HCT116 (cell line): ENCODE measurements around the gene MPP2. TPM values are rescaled to one million over a fixed set of nuclear protein-coding genes. Genes with fewer than 3 reads are reported as not detected.
A peak's percentile ranks its signal among the peaks of the same experiment; 100 is the strongest.

Experiments
- ATAC-seq: fragments of 200-7000 bp; cut with Tn5 transposase; 2 replicates; pipeline ENCODE4 v1.9.1; 2020; ENCODE audit warnings: mild to moderate bottlenecking, moderate library complexity
- BruUV-seq: library from RNA; stranded (reverse); fragments of 400-500 nt; replicated peaks from 2 replicates; lab custom pipeline; 2021; lab: Mats Ljungman, UMichigan
- CTCF ChIA-PET: fragments of 300-600 bp; sonication (Branson Sonifier 250); formaldehyde crosslinking; loops from one replicate; lab custom pipeline; 2021; ENCODE audit warnings: antibody characterized with exemption; lab: Charles Lee
- POLR2A ChIA-PET: fragments of 300-600, 350-600 bp; sonication (Branson Sonifier 250); formaldehyde crosslinking; loops from one replicate; lab custom pipeline; 2021; ENCODE audit warnings: antibody characterized with exemption; lab: Charles Lee
- RAD21 ChIA-PET, 2 experiments: fragments of 300-600 bp; sonication (Branson Sonifier 250); formaldehyde crosslinking; loops; one replicate each; lab custom pipeline; 2023; ENCODE audit warnings: low total read pairs in 2 of 2; ENCODE audit not compliant: uncharacterized antibody in 2 of 2, unreplicated experiment in 2 of 2, low non-redundant PET in 1 of 2; lab: Charles Lee
- DNase-seq: peaks from one replicate; pipeline ENCODE4 v3.0.0-alpha.2; 2010; ENCODE audit warnings: low read depth, low spot score
- H2AFZ ChIP-seq: fragments of 200-600 bp; shearing (Covaris generic), sonication (generic); 2 replicates; pipeline ENCODE4 v1.6.1; 2017; ENCODE audit warnings: low read depth, mixed run types, mixed read lengths, antibody characterized with exemption, low read length; ENCODE audit not compliant: poor library complexity, severe bottlenecking
- H3K27ac ChIP-seq: 2 replicates; pipeline ENCODE4 v1.5.1; 2012; ENCODE audit warnings: low read depth, low read length
- H3K27me3 ChIP-seq: fragments of 200-600 bp; sonication (generic); 2 replicates; pipeline ENCODE4 v1.6.1; 2016; ENCODE audit warnings: mixed run types, low read length, mixed read lengths; ENCODE audit not compliant: insufficient read depth
- H3K36me3 ChIP-seq, 2 experiments: fragments of 200-500 bp in 1 of 2; fragments of 200-600 bp in 1 of 2; sonication (Bioruptor generic) in 1 of 2; sonication (generic) in 1 of 2; 2 replicates each; pipeline versions ENCODE4 v1.5.1 to v1.6.1; 2014 to 2016; ENCODE audit warnings: low read length in 2 of 2, inconsistent platforms in 1 of 2, mixed read lengths in 1 of 2, mixed run types in 1 of 2; ENCODE audit not compliant: insufficient read depth in 2 of 2, control insufficient read depth in 1 of 2
- H3K4me1 ChIP-seq, 2 experiments: fragments of 200-600 bp in 1 of 2; sonication (generic) in 1 of 2; 2 replicates each; pipeline versions ENCODE4 v1.5.1 to v1.6.1; 2012 to 2017; ENCODE audit warnings: low read length in 2 of 2, inconsistent platforms in 1 of 2, mild to moderate bottlenecking in 1 of 2, mixed read lengths in 1 of 2, mixed run types in 1 of 2, moderate library complexity in 1 of 2; ENCODE audit not compliant: insufficient read depth in 2 of 2, control insufficient read depth in 1 of 2
- H3K4me2 ChIP-seq: fragments of 200-600 bp; sonication (generic); 2 replicates; pipeline ENCODE4 v1.6.1; 2017; ENCODE audit warnings: mixed run types, low read length, mixed read lengths
- H3K4me3 ChIP-seq, 2 experiments: fragments of 200-600 bp in 1 of 2; sonication (generic) in 1 of 2; replicated peaks in 1 of 2; 2 replicates each; pipeline ENCODE4 v1.5.1; 2011 to 2016; ENCODE audit warnings: low read length in 2 of 2, control low read depth in 1 of 2, low read depth in 1 of 2, mild to moderate bottlenecking in 1 of 2, mixed read lengths in 1 of 2, mixed run types in 1 of 2
- H3K79me2 ChIP-seq: fragments of 200-600 bp; sonication (generic); 2 replicates; pipeline ENCODE4 v1.6.1; 2017; ENCODE audit warnings: mild to moderate bottlenecking, mixed run types, low read length, moderate library complexity, mixed read lengths; ENCODE audit not compliant: insufficient read depth
- H3K9ac ChIP-seq: fragments of 200-600 bp; sonication (generic); 2 replicates; pipeline ENCODE4 v1.6.1; 2016; ENCODE audit warnings: low read length, mixed read lengths
- H3K9me2 ChIP-seq: fragments of 200-600 bp; sonication (generic), shearing (Covaris generic); 2 replicates; pipeline ENCODE4 v1.6.1; 2017; ENCODE audit warnings: mixed run types, mild to moderate bottlenecking, moderate library complexity; ENCODE audit not compliant: insufficient read depth
- H3K9me3 ChIP-seq, 2 experiments: fragments of 200-500 bp in 1 of 2; fragments of 200-600 bp in 1 of 2; sonication (Bioruptor generic) in 1 of 2; sonication (generic) in 1 of 2; 2 replicates each; pipeline ENCODE4 v1.6.1; 2014 to 2017; ENCODE audit warnings: low read length in 2 of 2, mixed read lengths in 2 of 2, inconsistent platforms in 1 of 2, low read depth in 1 of 2, mild to moderate bottlenecking in 1 of 2, mixed run types in 1 of 2, moderate library complexity in 1 of 2; ENCODE audit not compliant: control insufficient read depth in 1 of 2, insufficient read depth in 1 of 2
- H4K20me1 ChIP-seq: fragments of 200-600 bp; sonication (generic), shearing (Covaris generic); 2 replicates; pipeline ENCODE4 v1.6.1; 2017; ENCODE audit warnings: mixed run types, mild to moderate bottlenecking, moderate library complexity; ENCODE audit not compliant: insufficient read depth
- ATF3 ChIP-seq: IDR thresholded peaks from 2 replicates; pipeline ENCODE4 v1.6.1; 2012
- CBX3 ChIP-seq: IDR thresholded peaks from 2 replicates; pipeline ENCODE4 v1.6.1; 2012; ENCODE audit warnings: low read depth
- CTCF ChIP-seq, 3 experiments: fragments of 200-600 bp in 1 of 3; sonication (generic) in 1 of 3; IDR thresholded peaks in 2 of 3; conservative IDR thresholded peaks in 1 of 3; 2 replicates each; pipeline ENCODE4 v1.5.1; 2012 to 2017; ENCODE audit warnings: low read depth in 2 of 3, low read length in 2 of 3, antibody characterized with exemption in 1 of 3, borderline replicate concordance in 1 of 3, control low read depth in 1 of 3, mild to moderate bottlenecking in 1 of 3, mixed read lengths in 1 of 3, mixed run types in 1 of 3, moderate library complexity in 1 of 3; ENCODE audit not compliant: insufficient read depth in 1 of 3
- FOSL1 ChIP-seq: IDR thresholded peaks from 2 replicates; pipeline ENCODE4 v1.6.1; 2012; ENCODE audit warnings: low read depth
- JUND ChIP-seq: IDR thresholded peaks from 2 replicates; pipeline ENCODE4 v1.6.1; 2012
- POLR2AphosphoS5 ChIP-seq: IDR thresholded peaks from 2 replicates; pipeline ENCODE4 v1.6.1; 2011; ENCODE audit warnings: mild to moderate bottlenecking, low read depth, low read length, moderate library complexity
- SIN3A ChIP-seq: IDR thresholded peaks from 2 replicates; pipeline ENCODE4 v1.6.1; 2012; ENCODE audit warnings: low read depth
- SRF ChIP-seq: IDR thresholded peaks from 2 replicates; pipeline ENCODE4 v1.6.1; 2012; ENCODE audit warnings: low read depth
- YY1 ChIP-seq: IDR thresholded peaks from 2 replicates; pipeline ENCODE4 v1.6.1; 2011; ENCODE audit warnings: low read length, low read depth, moderate library complexity, mild to moderate bottlenecking; ENCODE audit not compliant: insufficient replicate concordance; ENCODE audit errors: extremely low read depth
- ZNF274 ChIP-seq: fragments of 200-500 bp; sonication (Bioruptor generic); IDR thresholded peaks from 2 replicates; pipeline ENCODE4 v1.6.1; 2014; ENCODE audit warnings: mild to moderate bottlenecking, low read depth, low read length, inconsistent platforms
- intact Hi-C: fragments of 100-400 bp; cut with micrococcal nuclease; formaldehyde crosslinking; loops from 2 replicates; pipeline ENCODE4 v1.10.0; 2022
- total RNA-seq: library from RNA; stranded (reverse); gene quantifications from one replicate; pipeline ENCODE4 v1.2.1, GENCODE V29; 2021; ENCODE audit not compliant: unreplicated experiment
- TF ChIP-seq, protein P1 (sequence below): IDR thresholded peaks from 2 replicates; pipeline ENCODE4 v1.6.1; 2012

The MPP2 gene
- total RNA-seq, 1 experiment from 2014 or later: 16.4 TPM

GRCh38 chr17:43906951-43907424 lies 348 bp downstream of the MPP2 start:
- ChIA-PET CTCF (interaction anchor here (0.7 kb wide), 1 partner anchor 37 kb away, joined by 5 read pairs; no protein-coding TSS in a partner anchor), RAD21 (no interaction called here), POLR2A (interaction anchor here (0.6 kb wide), 1 partner anchor 234 kb away, joined by 3 read pairs; no protein-coding TSS in a partner anchor)
- Histone ChIP-seq H3K9me3 (no peaks in the 10 kb centered on the region), H3K27ac (peak overlapping the region; percentile 62; the same call in 1 of the 2 replicates), H4K20me1 (no peaks in the 10 kb centered on the region), H3K4me1 (peaks cover 21 to 36% of the 10 kb centered on the region in 2 experiments), H3K4me2 (peak overlapping the region; percentile 99), H3K27me3 (no peaks in the 10 kb centered on the region), H3K9ac (peak overlapping the region; percentile 42), H3K36me3 (no peaks in the 10 kb centered on the region), H3K9me2 (no peaks in the 10 kb centered on the region), H3K4me3 (peak overlapping the region; percentile 56 to 64), H2AFZ (peak overlapping the region; percentile 96), H3K79me2 (no peaks in the 10 kb centered on the region)
- no peak for TF ChIP-seq POLR2AphosphoS5
- no peak for TF ChIP-seq CTCF (IDR thresholded peaks at IDR 0.05 in 2 of 3, conservative IDR thresholded peaks at IDR 0.05 in 1 of 3; ENCODE audit: borderline replicate concordance in 1 of 3, insufficient read depth in 1 of 3, low read depth in 2 of 3, low read length in 2 of 3)
- TF ChIP-seq FOSL1: no peak
- no peak for TF ChIP-seq JUND
- no peak for TF ChIP-seq ZNF274
- TF ChIP-seq ATF3: no peak
- TF ChIP-seq SRF: no peak
- no peak for TF ChIP-seq CBX3
- TF ChIP-seq, protein P1, sequence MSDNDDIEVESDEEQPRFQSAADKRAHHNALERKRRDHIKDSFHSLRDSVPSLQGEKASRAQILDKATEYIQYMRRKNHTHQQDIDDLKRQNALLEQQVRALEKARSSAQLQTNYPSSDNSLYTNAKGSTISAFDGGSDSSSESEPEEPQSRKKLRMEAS: no peak
- TF ChIP-seq YY1: no peak
- TF ChIP-seq SIN3A: no peak
- BruUV-seq: no TSS peak
- ATAC-seq (peak; percentile 9), DNase-seq (no peak)
- intact Hi-C loops: loop anchor here (10.0 kb wide), 1 partner anchor 458 kb away; the partner anchor contains the start of gene FAM171A2
